Measurements from ENCODE around the gene EFHD2.

GRCh38 chr1:15400627-15401026 lies 9.1 kb upstream of the EFHD2 start:
- TF ChIP-seq, protein P1, sequence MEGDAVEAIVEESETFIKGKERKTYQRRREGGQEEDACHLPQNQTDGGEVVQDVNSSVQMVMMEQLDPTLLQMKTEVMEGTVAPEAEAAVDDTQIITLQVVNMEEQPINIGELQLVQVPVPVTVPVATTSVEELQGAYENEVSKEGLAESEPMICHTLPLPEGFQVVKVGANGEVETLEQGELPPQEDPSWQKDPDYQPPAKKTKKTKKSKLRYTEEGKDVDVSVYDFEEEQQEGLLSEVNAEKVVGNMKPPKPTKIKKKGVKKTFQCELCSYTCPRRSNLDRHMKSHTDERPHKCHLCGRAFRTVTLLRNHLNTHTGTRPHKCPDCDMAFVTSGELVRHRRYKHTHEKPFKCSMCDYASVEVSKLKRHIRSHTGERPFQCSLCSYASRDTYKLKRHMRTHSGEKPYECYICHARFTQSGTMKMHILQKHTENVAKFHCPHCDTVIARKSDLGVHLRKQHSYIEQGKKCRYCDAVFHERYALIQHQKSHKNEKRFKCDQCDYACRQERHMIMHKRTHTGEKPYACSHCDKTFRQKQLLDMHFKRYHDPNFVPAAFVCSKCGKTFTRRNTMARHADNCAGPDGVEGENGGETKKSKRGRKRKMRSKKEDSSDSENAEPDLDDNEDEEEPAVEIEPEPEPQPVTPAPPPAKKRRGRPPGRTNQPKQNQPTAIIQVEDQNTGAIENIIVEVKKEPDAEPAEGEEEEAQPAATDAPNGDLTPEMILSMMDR (tag by site-specific recombination; IDR thresholded peaks at IDR 0.05) = no peak
- TF ChIP-seq ZNF707 (tag by site-specific recombination; IDR thresholded peaks at IDR 0.05) (no peak), KLF9 (tag by site-specific recombination; IDR thresholded peaks at IDR 0.05; ENCODE audit: low read depth) (no peak), HOXA7 (CRISPR knock-in tag; IDR thresholded peaks at IDR 0.05; ENCODE audit: borderline replicate concordance) (no peak), ZNF585B (tag by site-specific recombination; IDR thresholded peaks at IDR 0.05) (no peak), ZBTB1 (tag by site-specific recombination; IDR thresholded peaks at IDR 0.05) (no peak), ZNF777 (tag by site-specific recombination; IDR thresholded peaks at IDR 0.05; ENCODE audit: borderline replicate concordance) (no peak), ZNF404 (tag by site-specific recombination; IDR thresholded peaks at IDR 0.05) (no peak), ZXDB (tag by site-specific recombination; IDR thresholded peaks at IDR 0.05) (no peak)
- TF ChIP-seq, protein P2, sequence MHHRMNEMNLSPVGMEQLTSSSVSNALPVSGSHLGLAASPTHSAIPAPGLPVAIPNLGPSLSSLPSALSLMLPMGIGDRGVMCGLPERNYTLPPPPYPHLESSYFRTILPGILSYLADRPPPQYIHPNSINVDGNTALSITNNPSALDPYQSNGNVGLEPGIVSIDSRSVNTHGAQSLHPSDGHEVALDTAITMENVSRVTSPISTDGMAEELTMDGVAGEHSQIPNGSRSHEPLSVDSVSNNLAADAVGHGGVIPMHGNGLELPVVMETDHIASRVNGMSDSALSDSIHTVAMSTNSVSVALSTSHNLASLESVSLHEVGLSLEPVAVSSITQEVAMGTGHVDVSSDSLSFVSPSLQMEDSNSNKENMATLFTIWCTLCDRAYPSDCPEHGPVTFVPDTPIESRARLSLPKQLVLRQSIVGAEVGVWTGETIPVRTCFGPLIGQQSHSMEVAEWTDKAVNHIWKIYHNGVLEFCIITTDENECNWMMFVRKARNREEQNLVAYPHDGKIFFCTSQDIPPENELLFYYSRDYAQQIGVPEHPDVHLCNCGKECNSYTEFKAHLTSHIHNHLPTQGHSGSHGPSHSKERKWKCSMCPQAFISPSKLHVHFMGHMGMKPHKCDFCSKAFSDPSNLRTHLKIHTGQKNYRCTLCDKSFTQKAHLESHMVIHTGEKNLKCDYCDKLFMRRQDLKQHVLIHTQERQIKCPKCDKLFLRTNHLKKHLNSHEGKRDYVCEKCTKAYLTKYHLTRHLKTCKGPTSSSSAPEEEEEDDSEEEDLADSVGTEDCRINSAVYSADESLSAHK (tag by site-specific recombination; IDR thresholded peaks at IDR 0.05) = no peak
- TF ChIP-seq, protein P3, sequence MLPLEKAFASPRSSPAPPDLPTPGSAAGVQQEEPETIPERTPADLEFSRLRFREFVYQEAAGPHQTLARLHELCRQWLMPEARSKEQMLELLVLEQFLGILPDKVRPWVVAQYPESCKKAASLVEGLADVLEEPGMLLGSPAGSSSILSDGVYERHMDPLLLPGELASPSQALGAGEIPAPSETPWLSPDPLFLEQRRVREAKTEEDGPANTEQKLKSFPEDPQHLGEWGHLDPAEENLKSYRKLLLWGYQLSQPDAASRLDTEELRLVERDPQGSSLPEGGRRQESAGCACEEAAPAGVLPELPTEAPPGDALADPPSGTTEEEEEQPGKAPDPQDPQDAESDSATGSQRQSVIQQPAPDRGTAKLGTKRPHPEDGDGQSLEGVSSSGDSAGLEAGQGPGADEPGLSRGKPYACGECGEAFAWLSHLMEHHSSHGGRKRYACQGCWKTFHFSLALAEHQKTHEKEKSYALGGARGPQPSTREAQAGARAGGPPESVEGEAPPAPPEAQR (tag by site-specific recombination; IDR thresholded peaks at IDR 0.05) = no peak

Measured in HEK293 (cell line).